ENCODE measurements around the gene CSTF1. TPM values are rescaled to one million over a fixed set of nuclear protein-coding genes. Genes with fewer than 3 reads are reported as not detected.
"Not testable (repeated sequence)": the region's sequence is repeated elsewhere in the genome, so short reads cannot be mapped to it uniquely, and the experiment has no call there.

CSTF1 gene
- total RNA-seq, 2 donors from 2014 or later = 47.9 to 50.1 TPM

- Mint-ChIP-seq H3K36me3 (ENCODE audit: low read depth) (peaks cover 72% of the 10 kb centered on the region), H3K9me3 (no peaks in the 10 kb centered on the region), H3K4me1 (peaks cover 22% of the 10 kb centered on the region), H3K4me3 (no peak overlapping the region), H3K27ac (no peak overlapping the region), H3K27me3 (ENCODE audit: insufficient read depth) (no peaks in the 10 kb centered on the region)
- H3K9me3 ChIP-seq (ENCODE audit: control insufficient read depth, low read length) = no peaks in the 10 kb centered on the region
- no peak overlapping the region for H3K27ac ChIP-seq (ENCODE audit: low read depth, low read length)
- H3K4me3 ChIP-seq (ENCODE audit: low read length) = no peak overlapping the region
- no peak for DNase-seq
- H3K27me3 ChIP-seq (ENCODE audit: control insufficient read depth, insufficient read depth, low read length, poor library complexity, severe bottlenecking) = no peaks in the 10 kb centered on the region
- peaks cover 85% of the 10 kb centered on the region for H3K36me3 ChIP-seq (ENCODE audit: control insufficient read depth, insufficient read depth, low read length)
- TF ChIP-seq CTCF (conservative IDR thresholded peaks at IDR 0.05) = no peak
- no peak overlapping the region for H3K9ac ChIP-seq (ENCODE audit: extremely low read depth, low read length, poor library complexity, severe bottlenecking)
- peaks cover 4% of the 10 kb centered on the region for H3K4me1 ChIP-seq (ENCODE audit: control insufficient read depth, insufficient read depth, low read length)
- WGBS, 2 experiments (ENCODE audit: insufficient coverage in 1 of 2, insufficient read length in 1 of 2) = 93 to 96% methylated on average over 6 of the region's 6 CpGs
Measured at GRCh38 chr20:56386219-56386618, 6.2 kb upstream of the CSTF1 start.

- WGBS, 2 experiments (ENCODE audit: insufficient coverage in 1 of 2, insufficient read length in 1 of 2) = 74 to 87% methylated on average over 4 of the region's 4 CpGs
- H3K4me3 ChIP-seq (ENCODE audit: low read length) = no peak overlapping the region
- peaks cover 60% of the 10 kb centered on the region for H3K36me3 ChIP-seq (ENCODE audit: control insufficient read depth, insufficient read depth, low read length)
- Mint-ChIP-seq H3K27me3 (ENCODE audit: insufficient read depth) (no peaks in the 10 kb centered on the region), H3K4me3 (no peak overlapping the region), H3K9me3 (no peaks in the 10 kb centered on the region), H3K4me1 (peaks cover 22% of the 10 kb centered on the region), H3K36me3 (ENCODE audit: low read depth) (peaks cover 49% of the 10 kb centered on the region), H3K27ac (no peak overlapping the region)
- no peak overlapping the region for H3K9ac ChIP-seq (ENCODE audit: extremely low read depth, low read length, poor library complexity, severe bottlenecking)
- TF ChIP-seq CTCF (conservative IDR thresholded peaks at IDR 0.05) = no peak
- peaks cover 4% of the 10 kb centered on the region for H3K4me1 ChIP-seq (ENCODE audit: control insufficient read depth, insufficient read depth, low read length)
- H3K27me3 ChIP-seq (ENCODE audit: control insufficient read depth, insufficient read depth, low read length, poor library complexity, severe bottlenecking) = no peaks in the 10 kb centered on the region
- no peak overlapping the region for H3K27ac ChIP-seq (ENCODE audit: low read depth, low read length)
- no peak for DNase-seq
- no peaks in the 10 kb centered on the region for H3K9me3 ChIP-seq (ENCODE audit: control insufficient read depth, low read length)
Measured at GRCh38 chr20:56388882-56389281, 3.6 kb upstream of the CSTF1 start.

- Histone ChIP-seq H3K27ac (ENCODE audit: low read depth, low read length) (no peak overlapping the region), H3K4me3 (ENCODE audit: low read length) (peak overlapping the region; percentile 98), H3K4me1 (ENCODE audit: control insufficient read depth, insufficient read depth, low read length) (peaks cover 4% of the 10 kb centered on the region), H3K9ac (ENCODE audit: extremely low read depth, low read length, poor library complexity, severe bottlenecking) (no peak overlapping the region), H3K36me3 (ENCODE audit: control insufficient read depth, insufficient read depth, low read length) (peaks cover 51% of the 10 kb centered on the region), H3K27me3 (ENCODE audit: control insufficient read depth, insufficient read depth, low read length, poor library complexity, severe bottlenecking) (no peaks in the 10 kb centered on the region), H3K9me3 (ENCODE audit: control insufficient read depth, low read length) (no peaks in the 10 kb centered on the region)
- peaks cover 44% of the 10 kb centered on the region for H3K36me3 Mint-ChIP-seq (ENCODE audit: low read depth)
- peaks cover 22% of the 10 kb centered on the region for H3K4me1 Mint-ChIP-seq
- no peak overlapping the region for H3K4me3 Mint-ChIP-seq
- TF ChIP-seq CTCF (conservative IDR thresholded peaks at IDR 0.05) = no peak
- H3K27ac Mint-ChIP-seq = peak overlapping the region; percentile 2
- no peaks in the 10 kb centered on the region for H3K9me3 Mint-ChIP-seq
- H3K27me3 Mint-ChIP-seq (ENCODE audit: insufficient read depth) = no peaks in the 10 kb centered on the region
- WGBS, 2 experiments (ENCODE audit: insufficient coverage in 1 of 2, insufficient read length in 1 of 2) = 92 to 99% methylated on average over 4 of the region's 4 CpGs
- no peak for DNase-seq
Measured at GRCh38 chr20:56389807-56390206, 2.6 kb upstream of the CSTF1 start.

GRCh38 chr20:56390396-56390795 is 2.0 kb upstream of the CSTF1 start:
- H3K9me3 ChIP-seq (ENCODE audit: control insufficient read depth, low read length); H3K9me3 Mint-ChIP-seq; H3K27ac Mint-ChIP-seq; DNase-seq; H3K9ac ChIP-seq (ENCODE audit: extremely low read depth, low read length, poor library complexity, severe bottlenecking); H3K27ac ChIP-seq (ENCODE audit: low read depth, low read length); H3K27me3 Mint-ChIP-seq (ENCODE audit: insufficient read depth); H3K4me3 Mint-ChIP-seq; H3K27me3 ChIP-seq (ENCODE audit: control insufficient read depth, insufficient read depth, low read length, poor library complexity, severe bottlenecking); H3K4me1 ChIP-seq (ENCODE audit: control insufficient read depth, insufficient read depth, low read length): not testable (repeated sequence)
- WGBS, 2 experiments (ENCODE audit: insufficient coverage in 1 of 2, insufficient read length in 1 of 2) = 92% methylated on average over 9 of the region's 9 CpGs; no CpG with 5 or more reads in 1 of the 2 experiments
- Mint-ChIP-seq H3K4me1 (peaks cover 22% of the 10 kb centered on the region), H3K36me3 (ENCODE audit: low read depth) (peaks cover 45% of the 10 kb centered on the region)
- H3K36me3 ChIP-seq (ENCODE audit: control insufficient read depth, insufficient read depth, low read length) = peaks cover 47% of the 10 kb centered on the region
- H3K4me3 ChIP-seq (ENCODE audit: low read length) = peak overlapping the region; percentile 98

Data from endodermal cell (in vitro differentiated cells).